HAP-1 (cell line): ENCODE measurements around the gene TRIM52.
"Not testable (repeated sequence)": the region's sequence is repeated elsewhere in the genome, so short reads cannot be mapped to it uniquely, and the experiment has no call there.

Experiments
- DNase-seq, 2 experiments: peaks; one replicate each; pipeline ENCODE4 v3.0.0-alpha.2; 2016 to 2020; ENCODE audit warnings: low spot score in 2 of 2
- H3K27me3 ChIP-seq: fragments of 250-450 bp; sonication (Bioruptor Pico); 2 replicates; pipeline ENCODE4 v1.5.1; 2020; ENCODE audit warnings: low read depth, mild to moderate bottlenecking, moderate library complexity
- H3K36me3 ChIP-seq: fragments of 250-450 bp; sonication (Bioruptor Pico); replicated peaks from 2 replicates; pipeline ENCODE4 v1.5.1; 2020; ENCODE audit warnings: mild to moderate bottlenecking
- H3K4me1 ChIP-seq: fragments of 250-450 bp; sonication (Bioruptor Pico); 2 replicates; pipeline ENCODE4 v1.5.1; 2020; ENCODE audit warnings: mild to moderate bottlenecking
- H3K4me3 ChIP-seq: fragments of 250-450 bp; sonication (Bioruptor Pico); 2 replicates; pipeline ENCODE4 v1.5.1; 2020; ENCODE audit warnings: mild to moderate bottlenecking, moderate library complexity
- H3K9me3 ChIP-seq: fragments of 250-450 bp; sonication (Bioruptor Pico); 2 replicates; pipeline ENCODE4 v1.5.1; 2020; ENCODE audit warnings: mild to moderate bottlenecking, moderate library complexity
- in situ Hi-C: fragments of 300-500 bp; cut with MboI; formaldehyde crosslinking; loops from 3 replicates; pipeline ENCODE4 v1.14.3; 2020; ENCODE audit warnings: low sequenced_read_pairs, inconsistent platforms, mixed read lengths

Gene TRIM52

DNA sequence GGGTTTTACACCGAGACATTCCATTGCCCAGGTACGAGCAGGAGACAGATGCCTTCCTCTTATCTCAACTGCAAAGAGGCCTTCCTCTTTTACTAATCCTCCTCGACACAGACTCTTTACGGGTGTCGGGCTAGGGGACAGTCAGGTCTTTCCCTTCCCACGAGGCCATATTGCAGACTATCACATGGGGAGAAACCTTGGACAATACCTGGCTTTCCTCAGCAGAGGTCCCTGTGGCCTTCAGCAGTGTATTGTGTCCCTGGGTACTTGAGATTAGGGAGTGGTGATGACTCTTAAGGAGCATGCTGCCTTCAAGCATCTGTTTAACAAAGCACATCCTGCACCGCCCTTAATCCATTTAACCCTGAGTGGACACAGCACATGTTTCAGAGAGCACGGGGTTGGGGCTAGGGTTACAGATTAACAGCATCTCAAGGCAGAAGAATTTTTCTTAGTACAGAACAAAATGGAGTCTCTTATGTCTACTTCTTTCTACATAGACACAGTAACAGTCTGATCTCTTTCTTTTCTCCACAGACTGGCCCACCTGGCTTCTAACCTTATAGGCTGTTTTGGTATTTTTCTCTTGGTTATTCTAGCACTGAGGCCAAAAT is 6.5 kb upstream of the TRIM52 start:
- DNase-seq = peak in 1 of 2 experiments; percentile 41
- H3K4me1 ChIP-seq, H3K9me3 ChIP-seq, H3K27me3 ChIP-seq, in situ Hi-C loops, H3K4me3 ChIP-seq, H3K36me3 ChIP-seq: not testable (repeated sequence)

DNA sequence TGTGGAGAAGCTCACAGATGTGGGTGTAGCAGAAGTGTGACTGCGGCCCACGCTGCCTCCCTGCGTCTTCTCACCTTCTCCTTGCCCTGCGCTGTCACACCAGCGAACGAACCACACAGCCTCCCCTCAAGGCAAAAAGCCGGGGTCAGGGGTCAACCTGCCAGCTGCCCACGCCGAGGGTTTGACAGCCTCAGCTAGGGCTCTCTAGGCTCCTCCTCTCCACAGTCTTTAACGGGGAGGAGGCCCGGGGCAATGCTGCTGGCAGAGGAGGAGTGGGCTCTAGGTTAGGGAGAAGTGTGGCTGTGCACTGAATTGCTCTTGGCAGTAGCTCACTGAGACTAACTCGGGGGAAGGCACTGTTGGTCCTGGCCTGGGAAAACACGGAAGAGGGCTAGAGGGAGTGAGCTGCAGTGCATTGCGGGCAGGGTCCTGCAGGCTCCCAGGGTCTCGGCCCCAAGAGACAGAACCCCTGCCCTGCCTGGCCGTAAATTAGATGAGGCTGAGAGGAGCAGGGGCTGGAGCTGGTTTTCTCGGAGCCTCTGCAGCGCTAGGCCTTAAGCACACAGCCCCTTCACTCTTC is 4.2 kb upstream of the TRIM52 start:
- H3K4me1 ChIP-seq = peaks cover 9% of the 10 kb centered on the region
- DNase-seq = no peak
- no peaks in the 10 kb centered on the region for H3K9me3 ChIP-seq
- H3K27me3 ChIP-seq = no peaks in the 10 kb centered on the region
- in situ Hi-C loops = no loop called here
- H3K4me3 ChIP-seq = no peak overlapping the region
- H3K36me3 ChIP-seq = peaks cover 7% of the 10 kb centered on the region

DNA sequence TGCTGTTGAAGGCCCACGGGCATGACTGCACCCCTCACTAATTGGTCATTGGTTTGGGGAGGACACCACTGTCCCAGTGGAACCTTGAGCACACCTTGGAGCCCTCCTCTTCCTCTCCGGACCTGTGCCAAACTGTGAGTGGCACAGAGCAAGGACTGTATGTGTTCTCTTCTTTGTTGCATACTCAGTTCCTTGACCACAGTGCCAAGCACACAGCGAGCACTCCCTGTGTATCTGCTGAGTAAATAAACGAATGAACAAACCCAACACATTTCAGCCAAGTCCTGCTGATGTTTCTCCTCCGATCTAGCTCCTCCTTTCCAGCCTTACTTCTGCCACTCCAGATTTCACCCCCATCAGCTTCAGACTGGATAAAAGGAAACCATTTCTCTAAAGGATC is 2.7 kb upstream of the TRIM52 start:
- Histone ChIP-seq H3K9me3 (no peaks in the 10 kb centered on the region), H3K27me3 (no peaks in the 10 kb centered on the region), H3K36me3 (peaks cover 7% of the 10 kb centered on the region), H3K4me1 (peaks cover 13% of the 10 kb centered on the region), H3K4me3 (no peak overlapping the region)
- no peak for DNase-seq
- in situ Hi-C loops = no loop called here

DNA sequence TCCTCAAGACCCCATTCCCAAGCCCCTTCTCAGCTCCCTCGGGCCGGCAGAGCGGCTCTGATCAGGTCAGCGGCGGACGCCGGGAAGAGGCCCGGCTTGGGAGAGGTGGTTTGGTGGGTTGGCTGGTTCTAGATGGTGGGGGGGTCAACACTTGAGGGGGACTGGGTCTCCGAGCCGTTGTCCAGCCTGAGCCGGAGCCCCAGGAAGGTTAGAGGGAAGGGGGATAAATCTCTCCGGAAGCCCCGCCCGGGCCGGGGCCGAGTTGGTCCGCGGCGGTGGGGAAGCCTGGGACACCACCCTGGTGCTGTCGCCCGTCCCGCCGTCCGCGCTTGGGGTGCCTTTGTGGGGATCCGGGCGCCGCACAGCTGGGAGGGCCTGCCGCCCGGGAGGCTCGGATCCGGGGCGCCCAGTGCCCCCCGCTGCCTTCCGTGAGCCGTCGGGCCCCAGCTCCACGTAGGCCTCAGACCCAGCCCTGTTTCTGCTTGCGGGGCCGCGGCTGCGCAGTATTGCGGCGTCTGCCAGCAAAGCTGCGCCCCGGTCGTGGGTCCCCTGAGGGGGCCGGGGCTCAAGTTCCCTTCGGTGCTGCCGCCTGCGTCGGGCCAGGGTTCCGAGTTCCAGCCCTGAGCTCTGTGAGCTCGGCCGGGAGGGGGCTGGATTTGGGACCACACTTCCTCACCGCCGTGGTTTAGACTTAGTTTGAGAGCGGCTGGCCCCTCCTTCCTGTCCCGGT is 542 bp upstream of the TRIM52 start:
- peak; percentile 66 to 84 for DNase-seq

DNA sequence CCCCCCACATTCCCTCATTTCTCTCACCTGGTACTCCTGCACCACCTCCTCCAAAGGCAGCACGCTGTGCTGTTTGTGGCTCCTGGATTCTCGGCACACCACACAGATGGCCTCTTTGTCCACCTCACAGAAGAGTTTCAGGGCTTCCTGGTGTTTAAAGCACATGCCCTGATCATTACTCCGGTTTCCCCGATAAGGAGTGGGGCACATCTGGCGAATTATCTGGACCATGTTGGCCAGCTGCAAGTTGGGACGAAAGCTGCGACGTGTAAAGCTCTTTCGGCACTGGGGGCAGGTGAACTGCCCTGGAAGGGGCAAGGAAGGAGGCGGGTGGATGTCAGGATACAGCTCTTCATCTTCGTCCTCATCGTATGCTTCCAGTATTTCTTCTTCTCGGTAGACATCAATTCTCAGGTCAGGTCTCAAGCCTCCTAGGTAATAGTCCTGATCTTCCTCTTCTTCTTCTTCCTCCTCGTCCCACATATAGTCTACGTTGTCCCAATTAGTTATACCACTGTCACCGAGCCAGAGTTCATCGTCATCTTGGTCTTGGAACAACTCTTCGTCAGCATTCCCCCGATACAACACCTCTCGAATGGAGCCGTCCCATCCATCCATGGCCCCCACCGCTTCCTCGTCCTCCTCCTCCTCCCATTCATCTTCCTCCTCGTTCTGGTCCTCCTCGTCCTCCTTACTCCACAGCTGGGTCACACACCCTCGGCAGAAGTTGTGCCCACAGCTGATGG is 796 bp downstream of the TRIM52 start:
- DNase-seq = no peak
- Histone ChIP-seq H3K4me1 (peaks cover 11% of the 10 kb centered on the region), H3K27me3 (no peaks in the 10 kb centered on the region), H3K9me3 (no peaks in the 10 kb centered on the region), H3K4me3 (peak overlapping the region; percentile 96), H3K36me3 (peaks cover 30% of the 10 kb centered on the region)
- in situ Hi-C loops = no loop called here

More for the DNA sequence above, 542 bp upstream of the TRIM52 start:
- Histone ChIP-seq H3K27me3 (no peaks in the 10 kb centered on the region), H3K36me3 (peaks cover 19% of the 10 kb centered on the region), H3K4me1 (peaks cover 11% of the 10 kb centered on the region), H3K4me3 (peak overlapping the region; percentile 96), H3K9me3 (no peaks in the 10 kb centered on the region)
- in situ Hi-C loops = no loop called here

DNA sequence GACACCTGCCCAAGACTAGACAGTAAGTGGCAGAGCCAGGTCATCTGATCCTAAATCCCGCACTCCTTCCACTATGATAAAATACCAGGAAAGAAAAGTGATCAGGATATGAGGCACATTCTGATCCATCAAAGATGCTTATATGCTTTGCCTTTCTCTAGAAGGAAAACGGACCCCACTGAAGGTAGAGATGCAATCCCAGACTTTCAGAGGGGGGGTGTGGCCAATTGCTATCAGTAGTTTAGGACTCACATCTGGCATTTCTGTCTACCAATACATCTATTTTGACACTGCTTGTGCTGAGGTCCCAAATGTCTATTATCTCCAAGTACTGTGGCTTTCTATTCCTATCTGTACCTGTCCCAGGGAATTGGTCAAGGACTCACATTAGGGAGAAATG is 1.7 kb downstream of the TRIM52 start:
- Histone ChIP-seq H3K36me3 (peaks cover 38% of the 10 kb centered on the region), H3K4me1 (peaks cover 11% of the 10 kb centered on the region), H3K4me3 (peak overlapping the region; percentile 96), H3K27me3 (no peaks in the 10 kb centered on the region), H3K9me3 (no peaks in the 10 kb centered on the region)
- in situ Hi-C loops = no loop called here
- no peak for DNase-seq

DNA sequence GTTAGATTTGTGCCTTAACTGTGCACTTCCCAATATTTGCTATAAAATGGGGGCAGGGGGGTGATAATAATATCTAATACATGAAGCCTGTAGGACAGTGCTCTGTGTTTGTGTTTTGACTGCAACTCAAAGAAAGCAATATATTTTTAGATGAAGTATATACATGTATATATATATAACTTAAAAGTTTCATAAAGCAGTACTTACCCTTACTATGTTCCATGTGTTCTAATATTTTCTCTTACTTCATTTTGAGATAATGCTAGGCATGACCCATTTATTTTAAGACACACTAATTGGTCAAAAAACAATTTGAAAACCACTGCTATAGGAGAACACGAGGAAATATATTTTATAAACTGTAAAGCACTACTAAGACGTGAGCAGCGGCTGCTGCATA is 2.4 kb downstream of the TRIM52 start:
- H3K4me1 ChIP-seq = peaks cover 11% of the 10 kb centered on the region
- in situ Hi-C loops = no loop called here
- no peaks in the 10 kb centered on the region for H3K27me3 ChIP-seq
- no peak for DNase-seq
- H3K4me3 ChIP-seq = peak overlapping the region; percentile 96
- no peaks in the 10 kb centered on the region for H3K9me3 ChIP-seq
- H3K36me3 ChIP-seq = peaks cover 42% of the 10 kb centered on the region

DNA sequence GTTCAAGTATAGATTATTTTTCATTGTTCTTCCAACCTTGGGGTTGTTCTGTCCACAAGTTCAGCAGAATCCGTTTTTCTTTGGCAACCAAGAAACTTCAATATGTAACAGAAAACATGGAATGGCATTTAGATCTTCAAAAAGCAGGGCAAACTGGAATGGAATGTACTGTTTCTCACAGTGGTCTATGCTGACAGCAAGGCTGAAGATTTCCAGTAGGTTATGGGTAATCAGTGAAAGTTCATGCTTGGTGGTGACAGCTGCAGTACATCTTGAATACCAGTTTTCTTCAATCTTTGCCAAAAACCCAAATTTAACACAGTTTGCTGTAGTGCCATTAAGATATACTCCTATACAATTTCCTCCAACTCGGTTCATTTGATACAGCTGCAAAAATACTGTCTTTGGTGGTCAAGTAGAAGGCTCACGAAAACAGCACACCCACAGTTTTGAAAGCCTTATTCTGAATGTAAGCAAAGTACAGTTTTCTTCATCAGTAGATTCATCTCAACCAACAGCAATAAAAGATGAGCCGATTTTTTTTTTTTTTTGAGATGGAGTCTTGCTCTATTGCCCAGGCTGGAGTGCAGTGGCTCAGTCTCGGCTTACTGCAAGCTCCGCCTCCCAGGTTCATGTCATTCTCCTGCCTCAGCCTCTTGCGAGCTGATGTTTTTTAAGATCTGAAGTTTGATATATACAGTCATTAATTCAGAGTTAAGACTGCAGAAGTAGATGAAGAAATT is 4.9 kb downstream of the TRIM52 start:
- H3K36me3 ChIP-seq = peaks cover 64% of the 10 kb centered on the region
- H3K27me3 ChIP-seq = no peaks in the 10 kb centered on the region
- H3K4me3 ChIP-seq = no peak overlapping the region
- peaks cover 14% of the 10 kb centered on the region for H3K4me1 ChIP-seq
- in situ Hi-C loops = no loop called here
- no peaks in the 10 kb centered on the region for H3K9me3 ChIP-seq
- DNase-seq = no peak

DNA sequence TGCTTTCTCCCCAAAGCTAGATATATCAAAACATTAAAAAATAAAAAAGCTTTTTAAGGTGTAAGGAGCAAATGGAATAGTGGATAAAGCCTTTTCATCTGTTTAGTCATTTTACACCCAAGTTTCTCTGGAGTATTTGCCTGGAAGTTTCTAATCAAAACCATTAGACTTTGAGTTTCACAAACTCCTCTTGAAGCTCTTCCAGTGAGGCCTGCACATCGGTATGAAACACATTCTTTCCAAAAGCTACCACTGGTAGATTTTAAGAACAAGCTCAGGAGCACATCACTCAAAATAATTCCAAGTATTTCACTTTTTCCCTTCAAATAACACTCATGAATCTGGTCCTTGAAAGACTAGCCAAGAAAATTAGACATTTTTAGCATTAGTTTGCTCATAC is 5.7 kb downstream of the TRIM52 start:
- H3K27me3 ChIP-seq = no peaks in the 10 kb centered on the region
- peaks cover 18% of the 10 kb centered on the region for H3K4me1 ChIP-seq
- no peak for DNase-seq
- H3K36me3 ChIP-seq = peaks cover 70% of the 10 kb centered on the region
- H3K9me3 ChIP-seq = no peaks in the 10 kb centered on the region
- in situ Hi-C loops = no loop called here
- no peak overlapping the region for H3K4me3 ChIP-seq

DNA sequence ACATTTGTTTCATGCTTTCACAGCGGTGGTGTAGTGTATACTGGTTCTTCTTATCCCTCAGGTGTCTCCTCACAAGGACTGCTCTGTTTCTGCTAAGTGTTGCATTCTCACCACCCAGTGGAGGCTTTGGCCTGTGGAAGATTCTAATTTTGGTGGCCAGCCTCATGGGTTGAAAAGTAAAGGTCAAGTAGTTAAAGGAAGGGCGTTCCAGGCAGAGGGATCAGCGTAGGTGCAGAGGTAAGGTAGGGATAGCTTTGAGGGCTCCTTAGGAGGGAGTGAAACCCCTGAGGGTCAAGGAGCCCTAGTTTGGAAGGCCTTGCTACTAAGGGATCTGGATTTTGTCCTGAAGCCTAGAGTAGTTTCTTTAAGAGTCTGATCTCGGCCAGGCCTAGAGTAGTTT is 12.7 kb downstream of the TRIM52 start:
- H3K36me3 ChIP-seq = peaks cover 43% of the 10 kb centered on the region

DNA sequence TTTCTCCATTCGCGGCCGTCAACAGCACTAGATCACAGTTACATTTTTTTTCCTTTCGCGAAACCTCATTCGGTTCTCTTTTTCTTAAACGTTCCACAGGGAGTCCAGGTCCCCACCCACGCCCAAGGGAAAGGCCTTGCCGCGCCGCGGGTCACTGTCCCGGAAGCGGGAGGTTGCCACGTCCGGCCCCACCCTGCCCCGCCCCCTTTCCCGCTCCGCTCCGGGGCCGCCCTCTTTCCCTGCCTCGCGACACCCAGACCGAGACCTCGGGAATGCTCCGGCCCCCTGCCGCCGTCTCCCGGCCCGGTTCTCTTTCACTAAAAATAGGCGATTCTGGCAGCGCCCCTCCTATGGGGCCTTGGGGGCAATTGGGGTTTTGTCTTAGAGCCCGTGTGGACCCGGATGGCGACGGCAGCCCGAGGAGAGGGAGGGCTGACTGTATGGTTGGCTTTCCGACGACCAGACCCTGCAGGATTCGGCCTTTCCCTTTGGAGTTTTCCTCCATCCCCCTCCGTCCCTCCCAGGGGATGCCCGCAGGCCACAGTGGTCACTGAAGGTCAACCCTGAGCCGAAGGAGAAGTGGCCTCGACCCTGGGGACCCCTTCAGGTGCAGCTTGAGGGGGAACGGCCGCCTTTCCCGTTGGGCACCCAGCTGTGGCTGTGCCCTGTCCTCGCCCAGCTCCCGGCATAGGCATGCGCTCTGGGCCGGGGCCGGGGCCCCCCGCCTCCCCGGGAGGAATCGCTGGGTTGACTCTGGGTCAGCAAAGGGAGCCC is 14.5 kb downstream of the TRIM52 start:
- Histone ChIP-seq H3K4me1 (peaks cover 31% of the 10 kb centered on the region), H3K9me3 (no peaks in the 10 kb centered on the region), H3K4me3 (peak overlapping the region; percentile 85), H3K36me3 (peaks cover 43% of the 10 kb centered on the region), H3K27me3 (no peaks in the 10 kb centered on the region)
- peak; percentile 70 to 93 for DNase-seq
- in situ Hi-C loops = no loop called here

More for the DNA sequence above, 12.7 kb downstream of the TRIM52 start:
- H3K27me3 ChIP-seq = no peaks in the 10 kb centered on the region
- H3K4me1 ChIP-seq = peaks cover 26% of the 10 kb centered on the region
- H3K9me3 ChIP-seq = no peaks in the 10 kb centered on the region
- in situ Hi-C loops = no loop called here
- peak overlapping the region; percentile 85 for H3K4me3 ChIP-seq
- DNase-seq = no peak

DNA sequence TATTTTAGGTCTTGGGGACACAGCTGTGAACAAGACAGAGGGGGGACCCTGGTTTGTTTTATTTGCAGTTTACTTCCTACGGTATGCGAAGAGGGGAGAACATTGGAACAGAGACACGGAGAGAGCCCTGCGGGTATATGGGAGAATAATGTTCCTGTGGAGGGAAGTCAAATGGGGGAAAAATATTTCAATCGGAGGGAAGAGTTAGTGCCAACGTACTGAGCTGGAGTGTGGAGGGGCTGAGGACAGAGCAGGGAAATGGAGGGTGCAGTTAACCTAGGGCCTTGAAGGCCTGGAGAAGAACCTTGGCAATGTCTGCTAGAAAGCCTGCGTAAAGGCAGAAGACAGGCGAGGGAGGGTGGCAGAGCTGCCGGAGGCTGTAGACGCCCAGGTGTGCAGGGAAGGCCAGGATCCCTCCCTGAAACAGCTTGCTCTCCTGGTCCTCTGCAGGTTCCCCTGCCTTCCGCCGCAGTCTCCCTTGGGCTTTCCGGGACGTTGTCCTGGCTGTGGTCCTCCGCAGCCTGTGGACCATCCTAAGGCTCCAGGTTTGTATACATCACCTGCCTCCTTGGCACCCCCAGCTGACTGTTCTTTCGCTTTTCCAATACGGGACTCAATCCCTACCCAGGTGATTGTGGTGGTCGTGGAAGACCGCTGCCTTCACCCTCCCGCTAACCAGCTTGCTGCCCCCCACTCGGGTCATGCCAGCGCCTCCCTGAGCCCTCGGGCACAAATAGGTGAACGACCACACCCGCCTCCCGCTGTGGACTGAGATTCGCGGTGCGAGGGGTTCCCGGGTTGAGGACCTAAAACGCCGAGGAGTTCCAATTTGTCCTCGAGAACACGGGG is 15.3 kb downstream of the TRIM52 start:
- in situ Hi-C loops = no loop called here
- Histone ChIP-seq H3K4me1 (peaks cover 28% of the 10 kb centered on the region), H3K4me3 (peak overlapping the region; percentile 85), H3K9me3 (no peaks in the 10 kb centered on the region), H3K36me3 (peaks cover 44% of the 10 kb centered on the region), H3K27me3 (no peaks in the 10 kb centered on the region)
- DNase-seq = no peak
